H1 (cell line): ENCODE measurements around the gene SLC25A48. TPM values are rescaled to one million over a fixed set of nuclear protein-coding genes. Genes with fewer than 3 reads are reported as not detected.

Source experiments
- CTCF ChIA-PET: fragments of 300-600 bp; sonication (Branson Sonifier 250); formaldehyde crosslinking; loops from one replicate; lab custom pipeline; 2021; ENCODE audit not compliant: partially characterized antibody; lab: Charles Lee
- POLR2A ChIA-PET: fragments of 300-600 bp; sonication (Branson Sonifier 250); formaldehyde crosslinking; loops from one replicate; lab custom pipeline; 2021; ENCODE audit warnings: inconsistent platforms; ENCODE audit not compliant: partially characterized antibody; lab: Charles Lee
- DNase-seq, 2 experiments: peaks; one replicate each; pipeline versions ENCODE4 v3.0.0 to v3.0.0-alpha.2; 2010 to 2022; ENCODE audit warnings: low spot score in 2 of 2, low read depth in 1 of 2, mixed read lengths in 1 of 2
- FAIRE-seq: peaks from 2 replicates; lab custom pipeline; 2011; peaks lifted over from hg19 to GRCh38; lab: Jason Lieb, UNC
- H2AFZ ChIP-seq: 2 replicates; pipeline ENCODE4 v1.8.1; 2012; ENCODE audit warnings: low read length, inconsistent platforms
- H2AK5ac ChIP-seq: 2 replicates; pipeline ENCODE4 v1.6.1; 2013; ENCODE audit warnings: low read depth, low read length
- H2BK120ac ChIP-seq: replicated peaks from 2 replicates; pipeline ENCODE3; 2013; ENCODE audit warnings: low read depth, low read length, inconsistent platforms
- H2BK12ac ChIP-seq: 2 replicates; pipeline ENCODE4 v1.6.1; 2013; ENCODE audit warnings: low read depth, low read length
- H2BK15ac ChIP-seq: 2 replicates; pipeline ENCODE4 v1.6.1; 2013; ENCODE audit warnings: low read length
- H2BK20ac ChIP-seq: 2 replicates; pipeline ENCODE4 v1.6.1; 2013; ENCODE audit warnings: low read length
- H2BK5ac ChIP-seq: 2 replicates; pipeline ENCODE4 v1.6.1; 2013; ENCODE audit warnings: low read depth, low read length
- H3K14ac ChIP-seq: 2 replicates; pipeline ENCODE4 v1.6.1; 2013; ENCODE audit warnings: inconsistent platforms; ENCODE audit not compliant: insufficient read length
- H3K18ac ChIP-seq: 2 replicates; pipeline ENCODE4 v1.6.1; 2013; ENCODE audit warnings: low read length; ENCODE audit errors: extremely low read depth
- H3K23ac ChIP-seq: 2 replicates; pipeline ENCODE4 v1.6.1; 2013; ENCODE audit warnings: inconsistent platforms; ENCODE audit not compliant: insufficient read length
- H3K23me2 ChIP-seq: 2 replicates; pipeline ENCODE4 v1.6.1; 2013; ENCODE audit warnings: low read depth, low read length
- H3K27ac ChIP-seq: 2 replicates; pipeline ENCODE4 v1.6.1; 2011; ENCODE audit warnings: low read depth, low read length, inconsistent platforms
- H3K27me3 ChIP-seq, 4 experiments: replicated peaks in 1 of 4; 1 replicate in 1 of 4; 2 replicates in 3 of 4; pipeline versions ENCODE4 v1.6.1 to v1.8.1; 2011 to 2013; ENCODE audit warnings: low read length in 3 of 4, mild to moderate bottlenecking in 3 of 4, inconsistent platforms in 2 of 4, mixed read lengths in 2 of 4, moderate library complexity in 1 of 4; ENCODE audit not compliant: control insufficient read depth in 3 of 4, insufficient read depth in 3 of 4; ENCODE audit errors: extremely low read depth in 1 of 4
- H3K36me3 ChIP-seq, 4 experiments: 2 replicates each; pipeline versions ENCODE4 v1.6.1 to v1.8.1; 2011 to 2013; ENCODE audit warnings: mild to moderate bottlenecking in 4 of 4, low read length in 3 of 4, moderate library complexity in 2 of 4, control low read depth in 1 of 4, inconsistent platforms in 1 of 4; ENCODE audit not compliant: insufficient read depth in 4 of 4, control insufficient read depth in 2 of 4
- H3K4ac ChIP-seq: replicated peaks from 2 replicates; pipeline ENCODE3; 2013; ENCODE audit warnings: low read length, low read depth, mixed read lengths, inconsistent platforms; ENCODE audit not compliant: insufficient read length
- H3K4me1 ChIP-seq, 4 experiments: replicated peaks in 1 of 4; 1 replicate in 1 of 4; 2 replicates in 3 of 4; pipeline versions ENCODE4 v1.6.1 to v1.8.1; 2011 to 2013; ENCODE audit warnings: low read length in 3 of 4, inconsistent platforms in 2 of 4, mixed read lengths in 1 of 4; ENCODE audit not compliant: insufficient read depth in 4 of 4, control insufficient read depth in 3 of 4
- H3K4me2 ChIP-seq, 2 experiments: 2 replicates each; pipeline versions ENCODE4 v1.6.1 to v1.8.1; 2011 to 2013; ENCODE audit warnings: low read depth in 2 of 2, low read length in 2 of 2, control low read depth in 1 of 2, inconsistent platforms in 1 of 2, mild to moderate bottlenecking in 1 of 2; ENCODE audit not compliant: insufficient read depth in 1 of 2
- H3K4me3 ChIP-seq, 4 experiments: fragments of 200-600, 300-600 bp in 1 of 4; sonication (generic), shearing (Covaris generic), sonication (Bioruptor Twin) in 1 of 4; 2 replicates each; pipeline versions ENCODE4 v1.5.1 to v1.8.1; 2011 to 2016; ENCODE audit warnings: low read length in 4 of 4, low read depth in 3 of 4, control low read depth in 2 of 4, inconsistent platforms in 2 of 4, mild to moderate bottlenecking in 2 of 4, mixed read lengths in 1 of 4, moderate library complexity in 1 of 4; ENCODE audit not compliant: insufficient read depth in 2 of 4; ENCODE audit errors: extremely low read depth in 1 of 4
- H3K56ac ChIP-seq: replicated peaks from 2 replicates; pipeline ENCODE3; 2013; ENCODE audit warnings: low read depth, mild to moderate bottlenecking, mixed read lengths, low read length, inconsistent platforms; ENCODE audit not compliant: insufficient read length
- H3K79me1 ChIP-seq: 2 replicates; pipeline ENCODE4 v1.6.1; 2013; ENCODE audit warnings: low read depth, low read length, control low read depth
- H3K79me2 ChIP-seq, 2 experiments: 2 replicates each; pipeline versions ENCODE4 v1.6.1 to v1.8.1; 2012 to 2013; ENCODE audit warnings: low read length in 2 of 2, mild to moderate bottlenecking in 2 of 2, inconsistent platforms in 1 of 2; ENCODE audit not compliant: insufficient read depth in 2 of 2, control insufficient read depth in 1 of 2
- H3K9ac ChIP-seq, 4 experiments: replicated peaks in 1 of 4; 1 replicate in 1 of 4; 2 replicates in 3 of 4; pipeline versions ENCODE4 v1.6.1 to v1.8.1; 2011 to 2013; ENCODE audit warnings: low read depth in 3 of 4, low read length in 3 of 4, control low read depth in 2 of 4, mild to moderate bottlenecking in 2 of 4, moderate library complexity in 2 of 4, inconsistent platforms in 1 of 4; ENCODE audit errors: extremely low read depth in 1 of 4
- H3K9me3 ChIP-seq, 2 experiments: 2 replicates each; pipeline versions ENCODE4 v1.6.1 to v1.8.1; 2012 to 2013; ENCODE audit warnings: mild to moderate bottlenecking in 2 of 2, moderate library complexity in 2 of 2, control low read depth in 1 of 2, inconsistent platforms in 1 of 2, low read depth in 1 of 2, low read length in 1 of 2, mixed read lengths in 1 of 2; ENCODE audit not compliant: insufficient read depth in 2 of 2
- H4K20me1 ChIP-seq, 2 experiments: replicated peaks in 1 of 2; 2 replicates each; pipeline versions ENCODE3 to v1.8.1; 2011 to 2013; ENCODE audit warnings: inconsistent platforms in 2 of 2, low read length in 2 of 2, mild to moderate bottlenecking in 1 of 2; ENCODE audit not compliant: insufficient read depth in 2 of 2, control insufficient read depth in 1 of 2
- H4K5ac ChIP-seq: 2 replicates; pipeline ENCODE4 v1.6.1; 2013; ENCODE audit warnings: low read length, low read depth, mixed read lengths, inconsistent platforms; ENCODE audit not compliant: insufficient read length
- H4K8ac ChIP-seq: 2 replicates; pipeline ENCODE4 v1.8.0; 2013; ENCODE audit warnings: mild to moderate bottlenecking, moderate library complexity, low read length, inconsistent platforms; ENCODE audit not compliant: insufficient read depth; ENCODE audit errors: extremely low read depth
- H4K91ac ChIP-seq: replicated peaks from 2 replicates; pipeline ENCODE3; 2013; ENCODE audit warnings: low read length, mixed read lengths, inconsistent platforms; ENCODE audit not compliant: insufficient read length
- EGR1 ChIP-seq: IDR thresholded peaks from 2 replicates; pipeline ENCODE4 v1.6.1; 2011; ENCODE audit warnings: low read depth, low read length, borderline replicate concordance
- KDM1A ChIP-seq: fragments of 200-600, 300-600 bp; sonication (generic); IDR thresholded peaks from 2 replicates; pipeline ENCODE4 v1.7.1; 2016; ENCODE audit warnings: mild to moderate bottlenecking, low read length, borderline replicate concordance
- NRF1 ChIP-seq: IDR thresholded peaks from 2 replicates; pipeline ENCODE4 v1.6.1; 2011; ENCODE audit warnings: mild to moderate bottlenecking, low read depth, low read length, improper control_type of control experiment
- RAD21 ChIP-seq, 2 experiments: IDR thresholded peaks in 1 of 2; conservative IDR thresholded peaks in 1 of 2; 2 replicates each; pipeline ENCODE4 v1.6.1; 2011; ENCODE audit warnings: low read depth in 2 of 2, low read length in 2 of 2, improper control_type of control experiment in 1 of 2, inconsistent platforms in 1 of 2, mild to moderate bottlenecking in 1 of 2, moderate library complexity in 1 of 2
- SIN3A ChIP-seq, 2 experiments: IDR thresholded peaks in 1 of 2; conservative IDR thresholded peaks in 1 of 2; 2 replicates each; pipeline ENCODE4 v1.6.1; 2011 to 2012; ENCODE audit warnings: low read length in 2 of 2, improper control_type of control experiment in 1 of 2, low read depth in 1 of 2, mild to moderate bottlenecking in 1 of 2
- SIX5 ChIP-seq: IDR thresholded peaks from 2 replicates; pipeline ENCODE4 v1.6.1; 2011; ENCODE audit warnings: mild to moderate bottlenecking, low read depth, low read length
- SP4 ChIP-seq: IDR thresholded peaks from 2 replicates; pipeline ENCODE4 v1.6.1; 2012; ENCODE audit warnings: low read length, inconsistent platforms
- TAF1 ChIP-seq: IDR thresholded peaks from 2 replicates; pipeline ENCODE4 v1.6.1; 2011; ENCODE audit warnings: mild to moderate bottlenecking, low read depth, low read length
- WGBS, 2 experiments: shearing (Covaris generic) in 1 of 2; methylation state at CpG; one replicate each; pipeline versions ENCODE4 v1.1.6 to v1.1.7; 2013 to 2015; ENCODE audit warnings: low lambda C conversion rate in 2 of 2, mixed read lengths in 2 of 2, inconsistent platforms in 1 of 2, low coverage in 1 of 2, missing lambda C conversion rate in 1 of 2; ENCODE audit not compliant: insufficient replicate concordance in 2 of 2, insufficient coverage in 1 of 2, insufficient read length in 1 of 2; ENCODE audit errors: extremely low coverage in 1 of 2, missing lambda C conversion rate in 1 of 2; 5-methylcytosine and 5-hydroxymethylcytosine counted together
- polyA plus RNA-seq, 7 experiments: library from polyadenylated mRNA; depleted of rRNA in 3 of 7; stranded (reverse) in 5 of 7; unstranded in 2 of 7; fragments of >200 nt in 5 of 7; fragments of 200-250 nt in 2 of 7; gene quantifications; 1 replicate in 5 of 7; 2 replicates in 1 of 7; 4 replicates in 1 of 7; pipeline versions ENCODE4 v1.2.1 to v1.2.3, GENCODE V29; 2011 to 2013; ENCODE audit warnings: missing spikeins in 2 of 7, mixed read lengths in 2 of 7
- total RNA-seq: library from RNA; stranded (reverse); fragmentation: NEBNext Ultra II Directional; extraction: Animal tissue kit (Norgen Biotek cat#: 25700); gene quantifications from 2 replicates; pipeline ENCODE4 v1.2.1, GENCODE V29; 2021
- TF ChIP-seq, protein P1 (sequence below), 3 experiments: IDR thresholded peaks; 1 replicate in 2 of 3; 2 replicates in 1 of 3; pipeline versions ENCODE4 v1.5.1 to v1.6.1; 2011; ENCODE audit warnings: low read length in 3 of 3, mild to moderate bottlenecking in 3 of 3, inconsistent platforms in 2 of 3, low read depth in 1 of 3, moderate library complexity in 1 of 3; ENCODE audit not compliant: insufficient read depth in 1 of 3; ENCODE audit errors: control extremely low read depth in 1 of 3

Gene SLC25A48
- total and polyA plus RNA-seq, 2 of the 8 experiments (the other 6 are each of a cell fraction or from before 2014, with no cell fraction given), result 1.3 to 1.8 TPM

DNA sequence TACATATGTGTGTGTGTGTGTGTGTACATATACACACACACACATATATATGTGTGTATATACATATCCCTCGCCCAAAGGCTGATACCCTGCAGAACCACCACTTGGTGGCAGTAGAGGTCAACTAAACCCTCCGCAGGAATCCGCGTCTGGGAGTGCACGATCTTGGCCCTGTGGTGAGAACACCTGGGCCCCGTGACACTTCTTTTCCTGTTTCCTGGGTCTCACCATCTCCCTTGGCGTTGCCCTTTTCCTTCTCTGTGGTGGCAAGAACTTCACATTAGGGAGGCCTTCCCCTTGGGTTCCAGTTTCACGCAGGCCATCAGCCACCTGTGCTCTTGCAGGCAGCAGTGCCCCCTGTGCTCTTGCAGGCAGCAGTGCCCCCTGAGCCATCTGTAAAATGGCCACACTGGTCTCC lies 53.0 kb downstream of the SLC25A48 start:
- Histone ChIP-seq H3K56ac (no peak overlapping the region), H4K8ac (no peak overlapping the region), H3K79me1 (no peaks in the 10 kb centered on the region), H4K5ac (no peak overlapping the region), H3K79me2 (no peaks in the 10 kb centered on the region), H3K4me2 (peak overlapping the region; percentile 1 to 60), H3K27me3 (peaks cover 0 to 6% (median 4%) of the 10 kb centered on the region in 4 experiments; a peak in 2 of 7 replicates), H3K9ac (no peak overlapping the region), H3K14ac (no peak overlapping the region), H4K20me1 (no peaks in the 10 kb centered on the region), H4K91ac (no peak overlapping the region), H3K4me1 (peaks cover 0 to 5% (median 3%) of the 10 kb centered on the region in 4 experiments; a peak in 2 of 7 replicates), H2AFZ (peak overlapping the region; percentile 76; the same call in 1 of the 2 replicates), H2BK15ac (no peak overlapping the region), H2BK120ac (no peak overlapping the region), H2BK5ac (no peak overlapping the region), H3K4ac (no peak overlapping the region), H3K9me3 (no peaks in the 10 kb centered on the region), H3K23me2 (peaks cover 2% of the 10 kb centered on the region), H3K27ac (no peak overlapping the region), H2BK12ac (no peak overlapping the region), H3K36me3 (no peaks in the 10 kb centered on the region), H3K23ac (no peak overlapping the region), H2AK5ac (no peak overlapping the region), H3K4me3 (peak overlapping the region in 1 of 4 experiments; percentile 41; a peak in 2 of 8 replicates), H2BK20ac (no peak overlapping the region), H3K18ac (no peak overlapping the region)
- DNase-seq (peak; percentile 31 to 80), FAIRE-seq (peak; percentile 88)
- WGBS, 2 experiments, result 8% methylated on average over 8 of the region's 8 CpGs; no CpG with 5 or more reads in 1 of the 2 experiments
- ChIA-PET CTCF (interaction anchor here (0.8 to 4.8 kb wide), 19 partner anchors 8 to 330 kb away, joined by 3 to 24 read pairs (median 4); no protein-coding TSS in a partner anchor), POLR2A (no interaction called here)
- TF ChIP-seq TAF1 (no peak), NRF1 (no peak), SP4 (no peak), RAD21 (IDR thresholded peaks at IDR 0.05 in 1 of 2, conservative IDR thresholded peaks at IDR 0.05 in 1 of 2; ENCODE audit: low read depth in 2 of 2, low read length in 2 of 2) (peak; percentile 84 to 85), KDM1A (no peak), SIN3A (conservative IDR thresholded peaks at IDR 0.05 in 1 of 2, IDR thresholded peaks at IDR 0.05 in 1 of 2; ENCODE audit: low read depth in 1 of 2, low read length in 2 of 2) (no peak), EGR1 (no peak), SIX5 (no peak)
- TF ChIP-seq, protein P1, sequence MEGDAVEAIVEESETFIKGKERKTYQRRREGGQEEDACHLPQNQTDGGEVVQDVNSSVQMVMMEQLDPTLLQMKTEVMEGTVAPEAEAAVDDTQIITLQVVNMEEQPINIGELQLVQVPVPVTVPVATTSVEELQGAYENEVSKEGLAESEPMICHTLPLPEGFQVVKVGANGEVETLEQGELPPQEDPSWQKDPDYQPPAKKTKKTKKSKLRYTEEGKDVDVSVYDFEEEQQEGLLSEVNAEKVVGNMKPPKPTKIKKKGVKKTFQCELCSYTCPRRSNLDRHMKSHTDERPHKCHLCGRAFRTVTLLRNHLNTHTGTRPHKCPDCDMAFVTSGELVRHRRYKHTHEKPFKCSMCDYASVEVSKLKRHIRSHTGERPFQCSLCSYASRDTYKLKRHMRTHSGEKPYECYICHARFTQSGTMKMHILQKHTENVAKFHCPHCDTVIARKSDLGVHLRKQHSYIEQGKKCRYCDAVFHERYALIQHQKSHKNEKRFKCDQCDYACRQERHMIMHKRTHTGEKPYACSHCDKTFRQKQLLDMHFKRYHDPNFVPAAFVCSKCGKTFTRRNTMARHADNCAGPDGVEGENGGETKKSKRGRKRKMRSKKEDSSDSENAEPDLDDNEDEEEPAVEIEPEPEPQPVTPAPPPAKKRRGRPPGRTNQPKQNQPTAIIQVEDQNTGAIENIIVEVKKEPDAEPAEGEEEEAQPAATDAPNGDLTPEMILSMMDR (IDR thresholded peaks at IDR 0.05; ENCODE audit: control extremely low read depth in 1 of 3, insufficient read depth in 1 of 3, low read depth in 1 of 3, low read length in 3 of 3), result peak; percentile 65 to 83 (median 73)
